GM18498 (cell line): ENCODE data around the gene INPP4B.
"Not testable (repeated sequence)": the region's sequence is repeated elsewhere in the genome, so short reads cannot be mapped to it uniquely, and the experiment has no call there.

Source experiments
- ATAC-seq: cut with Tn5 transposase; IDR thresholded peaks from one replicate; pipeline ENCODE4 v1.9.1; 2021; ENCODE audit warnings: mild to moderate bottlenecking, moderate library complexity; ENCODE audit not compliant: unreplicated experiment

Gene INPP4B

DNA sequence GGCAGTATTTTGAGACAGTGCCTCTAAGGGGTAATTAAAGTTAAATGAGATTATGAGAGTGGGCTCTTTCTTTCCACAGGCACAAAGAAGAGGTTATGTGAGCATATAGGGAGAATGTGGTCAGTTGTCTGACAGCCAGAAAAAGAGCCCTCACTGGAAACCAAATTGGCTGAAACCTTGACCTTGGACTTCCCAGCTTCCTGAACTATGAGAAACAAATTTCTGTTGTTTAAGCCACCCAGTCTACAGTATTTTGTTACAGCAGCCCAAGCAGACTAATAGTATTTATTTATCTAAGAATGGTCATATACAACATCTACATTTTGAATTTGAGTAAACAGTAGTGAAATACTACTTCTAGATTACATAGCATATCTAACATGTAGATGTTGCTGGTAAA, 736.0 kb downstream of the INPP4B start:
- no peak for ATAC-seq

DNA sequence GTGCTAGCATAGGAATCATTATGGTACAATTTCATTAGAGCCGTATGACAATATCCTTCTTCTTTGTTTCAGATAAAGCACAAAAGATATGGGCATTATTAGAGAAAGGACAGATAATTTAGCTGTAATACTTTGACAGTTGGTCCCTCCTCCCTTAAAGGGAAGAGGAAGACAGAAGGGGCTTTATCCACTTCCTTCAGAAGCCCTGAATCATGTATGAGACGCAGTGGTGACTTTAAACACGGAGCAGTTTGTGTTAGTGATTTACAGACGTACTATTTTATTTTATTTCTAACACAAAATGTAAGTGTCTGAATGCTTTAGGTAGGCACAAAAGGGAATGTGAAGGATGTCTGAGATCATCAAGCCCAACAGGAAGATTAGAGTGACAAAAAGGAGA, 742.1 kb downstream of the INPP4B start:
- no peak for ATAC-seq

DNA sequence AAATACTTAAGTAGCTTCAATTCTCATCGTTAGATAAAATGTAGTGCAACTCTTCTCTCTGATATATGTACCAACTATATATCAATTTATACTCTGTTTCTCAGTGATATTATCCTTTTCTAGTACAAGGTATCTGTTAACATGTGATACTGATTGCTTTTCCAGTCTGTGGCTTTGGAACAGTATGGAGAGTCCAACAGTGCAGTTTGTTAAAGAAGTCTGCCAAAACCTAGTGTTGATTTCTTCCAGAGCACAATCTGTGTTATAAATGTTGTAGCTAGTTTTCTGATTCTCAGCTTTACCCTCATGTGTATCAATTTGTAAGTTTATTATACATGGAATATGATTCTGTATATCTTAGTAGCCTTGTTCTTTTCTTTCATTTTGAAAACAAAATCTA, 744.7 kb downstream of the INPP4B start:
- no peak for ATAC-seq

DNA sequence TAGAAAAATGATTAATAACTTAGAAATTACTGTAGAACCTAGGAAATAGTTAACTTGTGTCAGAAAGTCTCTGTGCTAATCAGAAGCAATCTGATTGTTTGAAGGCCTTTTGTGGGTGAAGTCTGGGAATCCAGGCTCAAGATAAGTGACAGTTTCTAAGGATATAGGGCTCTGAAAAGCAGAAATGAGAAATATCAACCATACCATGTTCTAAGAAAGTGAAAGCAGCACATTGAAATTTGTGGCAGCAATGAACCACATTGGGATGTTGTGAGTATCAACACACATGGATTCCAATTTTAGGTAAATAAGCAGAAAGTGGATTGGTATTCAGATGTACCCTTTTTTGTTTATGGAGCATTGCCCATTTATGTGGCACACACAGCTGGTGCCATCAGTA, 745.2 kb downstream of the INPP4B start:
- no peak for ATAC-seq

DNA sequence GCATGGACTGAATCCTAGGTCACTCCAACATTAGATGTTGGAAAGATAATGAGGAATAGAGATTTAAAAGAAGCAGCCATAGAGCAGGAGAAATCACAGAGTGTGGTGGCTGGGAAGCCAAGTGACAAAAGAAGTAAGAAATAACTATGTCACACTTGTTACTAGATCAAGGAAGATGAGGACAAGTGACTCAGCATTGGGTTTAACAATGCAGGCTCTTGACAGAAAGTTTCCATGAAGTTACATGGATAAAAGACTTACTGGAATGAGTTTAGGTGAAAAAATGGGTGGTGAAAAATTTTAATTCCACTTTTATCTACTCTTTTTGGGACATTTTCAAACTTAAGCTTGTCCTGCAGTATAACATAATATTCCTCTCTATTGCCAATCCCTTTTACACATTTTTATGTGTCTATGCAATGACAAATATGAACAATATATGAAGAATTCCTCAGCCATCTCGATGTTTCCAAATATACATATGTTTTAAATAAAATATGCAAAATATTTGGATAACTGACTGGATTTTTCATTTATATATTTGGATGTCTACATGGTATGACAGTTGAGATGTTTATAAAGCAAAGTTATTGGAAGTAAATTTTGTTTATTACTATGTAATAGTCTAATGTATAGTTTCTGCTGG, 747.1 kb downstream of the INPP4B start:
- ATAC-seq: no peak

DNA sequence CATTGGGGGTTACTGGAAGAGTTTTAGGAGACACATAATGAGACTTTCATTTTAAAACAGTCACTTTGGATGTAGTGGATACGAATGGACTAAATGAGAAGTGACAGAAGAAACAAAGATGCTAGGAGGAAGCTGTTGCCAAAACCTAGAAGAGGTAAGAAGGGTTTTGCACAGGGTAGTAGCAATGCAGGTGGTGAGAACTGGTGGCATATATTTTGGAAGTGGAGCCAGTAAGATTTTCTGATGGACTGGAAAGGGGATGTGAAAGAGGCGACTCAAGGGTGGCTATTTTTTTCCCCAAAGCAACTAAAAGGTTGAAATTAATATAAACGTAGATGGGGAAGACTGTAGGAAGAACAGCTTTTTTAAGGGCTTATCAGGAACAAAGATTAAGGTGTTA, 747.7 kb downstream of the INPP4B start:
- ATAC-seq: no peak

DNA sequence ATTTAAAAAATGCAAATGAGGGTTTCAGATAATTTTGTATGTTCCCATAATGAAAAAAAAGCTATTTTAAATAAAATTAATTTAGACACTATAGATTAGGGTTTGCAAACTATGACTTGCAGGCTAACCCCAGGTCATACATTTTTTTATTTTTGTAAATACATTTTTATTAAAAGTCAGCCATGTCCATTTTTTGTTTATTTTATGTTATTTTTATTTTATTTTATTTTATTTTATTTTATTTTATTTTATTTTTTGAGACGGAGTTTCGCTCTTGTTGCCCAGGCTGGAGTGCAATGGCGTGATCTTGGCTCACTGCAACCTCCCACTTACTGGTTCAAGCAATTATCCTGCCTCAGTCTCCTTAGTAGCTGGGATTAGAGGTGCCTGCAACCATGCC, 749.1 kb downstream of the INPP4B start:
- ATAC-seq: no peak

DNA sequence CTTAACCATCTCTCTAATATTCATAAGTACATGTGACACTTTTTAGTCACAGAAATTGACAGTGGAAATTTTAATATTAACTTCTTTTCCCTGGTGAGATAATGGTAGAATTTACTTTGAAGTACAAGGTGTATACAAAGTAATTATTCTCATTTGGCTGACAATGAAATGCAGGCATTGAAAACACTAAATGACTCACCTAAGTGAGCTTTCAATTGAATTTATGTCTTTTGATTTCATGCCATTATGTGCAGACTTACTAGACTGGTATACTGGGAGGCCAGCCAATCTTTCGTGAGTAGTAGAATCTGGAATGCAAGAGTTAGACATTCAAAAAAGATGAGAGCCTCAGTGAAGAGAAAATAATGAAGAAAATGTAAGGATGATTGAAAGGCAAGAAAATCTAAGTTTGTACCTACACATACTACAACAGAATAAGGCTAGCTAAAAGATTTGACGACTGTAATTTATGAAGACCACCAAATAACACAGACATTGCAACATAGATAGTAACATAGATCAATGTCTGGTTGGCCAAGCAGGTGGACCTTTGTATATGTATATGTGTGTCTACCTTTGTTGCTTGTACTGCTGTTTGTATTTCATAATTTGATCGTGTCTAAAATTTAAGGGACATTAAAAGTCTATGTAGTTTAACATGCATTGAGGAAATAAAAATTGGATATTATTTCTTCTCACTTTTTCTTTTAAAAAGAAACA, 750.1 kb downstream of the INPP4B start:
- ATAC-seq: no peak

DNA sequence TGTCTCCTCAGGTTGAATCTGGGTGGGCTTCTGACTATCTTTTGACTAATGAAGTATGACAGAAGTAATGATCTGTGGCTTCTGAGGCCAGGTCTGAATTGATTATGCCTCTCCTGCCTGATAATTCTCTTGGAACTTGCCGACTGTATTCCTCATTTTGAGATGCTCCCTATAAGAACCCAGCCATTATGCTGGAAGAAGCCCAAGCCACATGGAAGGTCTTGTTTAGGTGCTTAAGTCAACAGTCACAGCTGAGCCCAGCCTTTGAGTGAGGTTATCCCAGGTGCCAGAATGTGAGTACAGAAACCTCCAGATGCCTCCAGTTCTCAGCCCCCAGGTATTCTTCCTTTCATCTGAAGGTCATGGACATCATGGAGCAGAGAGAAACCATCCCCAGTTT, 753.2 kb downstream of the INPP4B start:
- no peak for ATAC-seq

DNA sequence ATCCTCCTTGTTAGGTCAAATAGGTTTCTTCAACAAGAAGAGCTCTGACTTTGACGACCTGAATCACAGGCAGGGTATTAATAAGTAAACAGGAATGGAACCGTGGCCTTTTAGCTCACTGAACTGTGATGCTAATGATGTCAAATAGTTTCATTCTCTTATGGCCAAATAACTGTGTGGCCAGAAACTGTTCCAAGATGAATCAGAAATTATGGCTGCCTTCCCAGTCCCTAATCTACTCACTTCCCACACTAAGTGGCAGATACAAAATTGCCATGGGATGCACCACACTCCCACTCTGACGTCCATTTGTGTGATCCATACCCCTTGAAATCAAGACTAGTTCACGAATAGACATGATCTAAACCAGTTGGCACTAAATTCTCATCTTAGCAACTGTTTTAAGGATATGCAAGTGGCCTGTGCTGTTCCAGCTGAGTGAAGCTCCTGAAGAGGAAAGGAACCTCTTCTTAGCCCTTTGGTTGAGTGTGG, 754.4 kb downstream of the INPP4B start:
- ATAC-seq: no peak

DNA sequence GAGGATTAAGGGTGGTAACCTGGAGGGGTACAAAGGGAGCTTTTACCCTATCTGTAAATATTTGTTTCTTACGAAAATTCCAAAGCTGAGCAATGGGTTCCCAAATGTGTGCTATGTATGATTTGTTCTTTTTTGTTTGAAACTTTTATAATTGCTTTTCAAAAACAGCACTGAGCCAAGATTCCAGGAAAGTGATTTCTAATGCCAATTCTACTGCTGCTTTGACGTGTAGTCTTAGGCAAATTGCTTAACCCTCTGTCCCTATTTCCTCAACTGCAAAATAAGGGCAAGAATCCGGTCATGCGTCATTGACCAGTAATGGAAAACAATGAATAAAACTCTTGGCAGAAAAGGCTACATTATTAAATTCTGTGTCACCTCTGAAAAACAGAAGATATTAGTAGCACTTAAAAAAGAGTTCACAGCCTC, 755.0 kb downstream of the INPP4B start:
- ATAC-seq: no peak

DNA sequence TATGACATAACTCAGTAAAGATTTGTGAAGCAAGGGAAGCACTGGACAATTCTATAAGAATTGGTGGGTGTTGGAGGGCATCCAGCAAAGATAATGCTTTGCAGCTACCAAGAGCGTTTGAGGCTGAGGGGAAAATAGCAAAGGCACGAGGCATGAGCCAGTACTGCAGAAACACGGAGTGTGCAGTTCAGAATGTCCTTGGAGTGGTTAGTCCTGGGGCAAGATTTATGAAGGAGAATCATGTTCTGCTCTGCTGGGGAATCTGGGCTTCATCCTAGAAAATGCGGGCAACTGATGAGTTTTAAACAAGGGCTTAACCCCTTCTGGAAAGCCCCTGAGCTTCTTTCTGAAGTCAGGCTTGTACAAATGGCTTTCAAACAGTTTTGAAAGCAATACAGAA, 757.2 kb downstream of the INPP4B start:
- no peak for ATAC-seq

DNA sequence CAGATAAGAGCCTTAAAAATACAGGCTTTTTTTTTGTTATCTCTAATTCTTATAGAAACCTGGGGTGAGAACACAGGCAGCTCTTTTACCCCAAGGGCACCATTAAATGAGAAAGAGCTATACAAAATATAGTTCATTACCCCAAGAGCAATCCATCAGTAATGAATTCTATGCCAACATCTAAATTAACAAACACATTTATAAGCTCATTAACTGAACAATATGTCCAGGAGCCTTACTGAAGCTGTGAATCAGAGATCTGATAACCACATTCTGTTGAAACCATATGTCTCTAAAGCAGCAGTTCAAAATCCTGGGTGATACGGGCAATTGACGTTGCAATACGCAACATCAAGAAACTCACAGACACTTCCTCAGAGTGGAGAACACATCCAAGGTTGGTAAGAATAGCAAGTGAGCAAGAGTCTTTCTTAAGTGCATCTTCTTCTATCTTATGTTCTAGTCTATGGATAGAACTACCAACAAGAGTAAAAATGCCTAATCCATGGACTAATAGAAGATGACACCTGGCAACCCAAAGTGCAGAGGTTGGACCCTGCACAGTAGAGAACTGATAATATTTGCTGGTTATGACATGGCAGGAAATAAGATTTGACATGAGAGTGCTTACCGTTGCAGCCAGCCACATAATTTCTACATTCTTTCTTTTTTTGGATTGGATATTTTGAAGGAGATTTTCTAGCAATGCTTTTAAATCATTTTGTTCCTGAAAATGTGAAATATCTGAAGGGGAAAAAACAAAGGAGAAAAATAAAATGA, 760.4 kb downstream of the INPP4B start:
- ATAC-seq: no peak

DNA sequence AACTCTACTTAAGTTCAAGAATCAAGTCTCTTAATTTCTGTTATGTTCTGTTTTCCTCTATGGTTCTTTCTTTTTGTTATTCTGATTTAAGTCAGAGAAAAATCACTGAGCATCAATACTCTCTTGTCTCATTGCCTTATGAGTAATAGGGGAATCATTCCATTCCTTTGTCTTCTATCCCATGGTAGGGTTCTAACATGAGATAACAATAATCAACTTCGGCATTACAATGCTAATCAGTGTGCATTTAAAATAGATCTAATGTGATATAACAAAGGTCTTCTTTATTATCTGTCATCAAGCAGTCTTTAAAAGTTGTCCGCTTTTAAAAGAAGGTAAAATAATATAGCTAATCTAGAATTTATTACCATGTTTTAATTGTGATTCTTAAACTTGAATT, 762.8 kb downstream of the INPP4B start:
- ATAC-seq: no peak

DNA sequence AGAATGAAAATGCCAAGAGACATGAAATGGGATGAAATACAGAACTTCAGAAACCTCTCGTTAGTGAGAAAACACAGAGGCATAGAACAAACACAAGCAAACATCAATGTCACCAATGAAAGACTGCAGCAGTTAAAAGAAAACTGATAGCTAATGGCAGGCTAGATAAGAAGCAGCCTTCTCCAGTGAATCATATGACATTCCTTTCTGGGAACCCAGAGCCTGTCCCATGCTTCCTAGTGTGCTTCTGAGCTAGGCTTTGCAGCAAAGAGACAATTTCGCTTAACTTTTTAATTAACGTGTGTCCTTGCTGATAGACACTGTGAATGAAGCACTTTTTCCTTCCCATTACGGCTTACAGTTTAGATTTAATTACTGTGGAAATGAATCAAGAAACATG, 765.1 kb downstream of the INPP4B start:
- ATAC-seq: no peak

DNA sequence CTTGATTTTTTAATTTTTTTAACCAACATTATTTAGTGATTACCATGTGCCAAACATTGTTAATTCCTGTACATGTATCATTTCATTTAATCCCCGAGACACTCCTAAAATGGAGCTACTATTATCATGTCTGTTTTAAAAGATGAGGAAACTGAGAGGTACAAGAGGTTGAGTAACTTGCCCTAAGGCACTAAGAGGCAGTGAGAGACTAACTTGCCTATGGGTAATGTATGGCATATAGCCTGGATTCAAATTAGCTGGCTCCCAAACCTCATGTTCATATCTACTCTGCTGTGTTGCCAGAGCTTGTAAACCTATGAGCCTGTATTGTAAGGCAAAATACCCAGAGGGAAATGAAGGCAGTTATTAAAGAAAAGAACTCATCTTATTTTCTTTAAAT, 766.1 kb downstream of the INPP4B start:
- no peak for ATAC-seq

DNA sequence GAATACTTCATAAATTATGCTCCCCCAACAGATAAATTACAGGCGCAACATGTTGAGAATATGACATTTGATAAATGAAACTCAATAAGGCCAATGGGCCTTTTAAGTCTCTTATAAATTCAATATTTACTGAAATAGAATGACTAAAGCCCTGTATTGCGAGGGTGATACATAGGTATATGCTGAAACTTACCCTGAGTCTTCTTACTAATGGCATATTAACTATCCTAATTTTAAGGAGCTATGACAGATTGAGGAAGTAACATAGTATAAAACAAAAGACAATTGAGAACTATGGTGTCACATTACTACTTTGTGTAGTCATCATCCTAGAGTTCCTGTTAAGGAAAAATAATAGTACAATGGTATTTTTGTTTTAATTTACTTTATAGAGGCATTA, 769.1 kb downstream of the INPP4B start:
- no peak for ATAC-seq

DNA sequence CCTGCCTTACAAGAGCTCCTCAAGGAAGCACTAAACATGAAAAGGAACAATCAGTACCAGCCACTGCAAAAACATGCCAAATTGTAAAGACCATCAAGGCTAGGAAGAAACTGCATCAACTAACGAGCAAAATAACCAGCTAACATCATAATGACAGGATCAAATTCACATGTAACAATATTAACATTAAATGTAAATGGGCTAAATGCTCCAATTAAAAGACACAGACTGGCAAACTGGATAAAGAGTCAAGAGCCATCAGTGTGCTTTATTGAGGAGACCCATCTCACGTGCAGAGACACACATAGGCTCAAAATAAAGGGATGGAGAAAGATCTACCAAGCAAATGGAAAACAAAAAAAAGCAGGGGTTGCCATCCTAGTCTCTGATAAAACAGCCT, 777.8 kb downstream of the INPP4B start:
- ATAC-seq: not testable (repeated sequence)

DNA sequence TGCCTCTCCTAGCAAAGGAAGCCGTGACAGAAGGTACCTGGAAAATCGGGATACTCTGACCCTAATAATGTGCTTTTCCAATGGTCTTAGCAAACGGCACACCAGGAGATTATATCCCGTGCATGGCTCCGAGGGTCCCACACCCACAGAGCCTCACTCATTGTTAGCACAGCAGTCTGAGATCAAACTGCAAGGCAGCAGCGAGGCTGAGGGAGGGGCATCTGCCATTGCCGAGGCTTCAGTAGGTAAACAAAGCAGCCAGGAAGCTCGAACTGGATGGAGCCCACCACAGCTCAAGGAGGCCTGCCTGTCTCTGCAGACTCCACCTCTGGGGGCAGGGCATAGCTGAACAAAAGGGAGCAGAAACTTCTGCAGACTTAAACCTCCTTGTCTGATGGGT, 779.5 kb downstream of the INPP4B start:
- ATAC-seq: not testable (repeated sequence)

DNA sequence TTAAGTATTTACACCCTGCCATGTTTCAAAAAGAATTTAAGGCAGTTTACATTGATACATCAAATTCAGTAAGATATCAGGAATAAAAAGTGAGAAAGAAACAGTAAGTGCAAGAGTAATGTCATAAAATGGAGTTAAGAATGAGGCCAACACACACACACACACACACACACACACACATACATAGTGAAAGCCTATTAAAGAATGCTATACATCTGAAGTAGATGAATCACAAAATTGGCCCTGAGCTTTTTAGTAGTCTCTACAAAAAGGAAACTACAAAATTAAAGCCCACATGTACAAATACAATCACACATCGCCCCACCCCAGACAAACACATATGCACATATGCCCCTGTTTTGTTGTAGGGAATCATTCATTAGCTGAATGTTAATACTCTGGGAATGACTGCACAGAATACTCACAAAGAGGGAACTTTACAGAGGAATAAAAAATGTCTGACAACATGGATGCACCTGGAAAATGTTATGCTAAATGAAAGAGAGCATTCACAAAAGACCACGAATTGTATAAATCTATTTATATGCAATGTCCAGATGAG, 780.9 kb downstream of the INPP4B start:
- no peak for ATAC-seq

DNA sequence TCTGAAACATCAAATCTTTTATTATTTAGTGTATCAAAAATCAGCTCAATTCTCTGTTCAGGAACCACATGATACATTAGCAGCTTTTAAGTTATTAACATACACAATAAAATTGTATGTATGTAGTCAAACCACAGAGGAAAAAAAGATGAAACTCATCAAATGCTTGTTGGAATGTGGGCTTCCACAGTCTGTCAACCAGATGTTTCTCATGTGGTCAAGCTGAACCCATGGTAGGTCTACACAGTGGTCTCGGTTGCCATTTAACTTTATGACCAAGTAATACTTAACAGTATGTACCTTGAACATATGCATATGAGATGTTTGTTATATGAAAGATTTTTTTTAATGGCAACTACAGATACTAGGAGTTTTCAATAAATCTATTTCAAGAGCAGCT, 781.9 kb downstream of the INPP4B start:
- ATAC-seq: no peak

DNA sequence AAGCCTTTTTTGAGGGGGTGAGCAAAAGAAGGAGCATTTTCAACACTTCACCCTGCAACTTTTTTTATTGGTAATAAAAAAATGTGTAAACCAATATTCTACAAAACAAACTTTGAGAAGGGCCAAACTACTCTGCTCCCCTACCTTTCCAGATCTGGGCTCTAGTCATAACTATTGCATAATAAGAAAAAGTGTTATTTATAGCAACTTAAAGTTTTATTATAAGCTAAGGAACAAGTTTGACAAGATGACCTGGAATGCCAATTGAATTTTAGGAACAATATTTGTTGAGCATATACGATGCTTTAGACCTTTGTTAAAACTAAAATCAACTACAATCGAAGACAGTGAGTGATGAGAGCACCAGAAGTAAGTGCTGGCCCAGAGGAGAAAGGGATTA, 800.1 kb downstream of the INPP4B start:
- ATAC-seq: no peak
